GM12864 (cell line): ENCODE measurements around the gene CMTM2.
"Not testable (repeated sequence)": the region's sequence is repeated elsewhere in the genome, so short reads cannot be mapped to it uniquely, and the experiment has no call there.

Source experiments
- DNase-seq: peaks from one replicate; pipeline ENCODE4 v3.0.0-alpha.2; 2011; ENCODE audit warnings: low read depth
- H3K4me3 ChIP-seq: 2 replicates; pipeline ENCODE4 v1.5.1; 2011; ENCODE audit warnings: mild to moderate bottlenecking, low read depth, low read length, control low read depth
- CTCF ChIP-seq: IDR thresholded peaks from 2 replicates; pipeline ENCODE4 v1.5.1; 2011; ENCODE audit warnings: low read depth, mild to moderate bottlenecking, moderate library complexity, low read length, control low read depth, inconsistent platforms; ENCODE audit errors: missing control alignments

CMTM2 gene

GRCh38 chr16:66621973-66622372 lies 42.7 kb downstream of the CMTM2 start:
- H3K4me3 ChIP-seq, result no peak overlapping the region
- no peak for TF ChIP-seq CTCF
- DNase-seq, result no peak

GRCh38 chr16:66622863-66623262 lies 43.6 kb downstream of the CMTM2 start:
- no peak for DNase-seq
- no peak for TF ChIP-seq CTCF
- H3K4me3 ChIP-seq, result no peak overlapping the region

- TF ChIP-seq CTCF, result no peak
- no peak overlapping the region for H3K4me3 ChIP-seq
- DNase-seq, result no peak
Measured at GRCh38 chr16:66623755-66624154, 44.5 kb downstream of the CMTM2 start.

- not testable (repeated sequence) for DNase-seq, H3K4me3 ChIP-seq
Measured at GRCh38 chr16:66627611-66628378, 48.5 kb downstream of the CMTM2 start.

GRCh38 chr16:66629856-66630255 lies 50.6 kb downstream of the CMTM2 start:
- DNase-seq, result no peak

GRCh38 chr16:66630561-66631260 lies 51.4 kb downstream of the CMTM2 start:
- DNase-seq, H3K4me3 ChIP-seq: not testable (repeated sequence)

More at GRCh38 chr16:66629856-66630255, 50.6 kb downstream of the CMTM2 start:
- H3K4me3 ChIP-seq, result no peak overlapping the region
- no peak for TF ChIP-seq CTCF

- DNase-seq, H3K4me3 ChIP-seq: not testable (repeated sequence)
Measured at GRCh38 chr16:66631558-66631957, 52.3 kb downstream of the CMTM2 start.

DNA sequence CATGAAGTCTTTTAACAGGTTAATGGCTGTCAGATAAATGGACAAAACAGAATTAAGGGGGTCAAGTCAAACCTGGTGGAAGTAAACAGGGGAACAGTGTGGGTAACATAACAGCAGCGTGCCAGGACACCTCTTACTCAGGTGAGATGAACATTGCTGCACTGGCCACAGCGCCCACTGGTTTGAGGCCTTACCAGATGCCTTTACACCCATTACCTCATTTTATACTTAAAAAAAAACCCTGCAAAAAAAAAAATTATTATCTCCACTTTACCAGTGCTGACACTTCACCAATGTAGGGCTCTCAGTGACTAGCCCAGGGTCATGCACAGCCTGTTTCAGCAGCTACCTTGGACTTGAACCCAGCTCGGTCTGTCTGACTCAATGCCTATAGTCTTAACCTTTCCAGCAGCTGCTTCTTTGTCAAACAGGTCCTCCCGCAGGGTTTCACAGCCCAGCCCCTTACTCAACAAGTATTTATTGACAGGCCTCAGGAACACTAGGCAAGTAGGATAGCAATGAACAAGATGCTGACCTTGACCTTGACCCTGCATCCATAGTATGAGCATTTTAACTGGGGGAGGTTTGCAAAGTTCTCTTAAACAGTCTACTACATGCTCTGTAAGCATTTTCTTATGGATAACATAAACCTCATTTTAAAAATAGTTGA lies 55.4 kb downstream of the CMTM2 start:
- no peak overlapping the region for H3K4me3 ChIP-seq
- DNase-seq, result no peak
- TF ChIP-seq CTCF, result no peak
